Stomach (tissue), 9 donors: Measurements from ENCODE around the gene RBM47. TPM values are rescaled to one million over a fixed set of nuclear protein-coding genes. Genes with fewer than 3 reads are reported as not detected.
"Not testable (repeated sequence)": the region's sequence is repeated elsewhere in the genome, so short reads cannot be mapped to it uniquely, and the experiment has no call there.

ENCODE experiments used
- DNase-seq, 2 donors: peaks; one replicate each; pipeline versions ENCODE4 v3.0.0 to v3.0.0-alpha.2; 2013 to 2019
- H3K27ac ChIP-seq, 5 donors: fragments of 200-600 bp in 4 of 5; sonication (generic) in 4 of 5; one replicate each; pipeline ENCODE4 v1.5.1; 2013 to 2019; ENCODE audit warnings: mild to moderate bottlenecking in 1 of 5, moderate library complexity in 1 of 5
- H3K27me3 ChIP-seq, 3 donors: fragments of 200-600 bp; sonication (generic); one replicate each; pipeline ENCODE4 v1.5.1; 2017 to 2019; ENCODE audit warnings: mixed run types in 1 of 3
- H3K36me3 ChIP-seq, 4 donors: fragments of 200-600 bp; sonication (generic); 1 replicate in 3 of 4; 2 replicates in 1 of 4; pipeline ENCODE4 v1.5.1; 2016 to 2019
- H3K4me1 ChIP-seq, 4 donors: fragments of 200-600 bp; sonication (generic); one replicate each; pipeline ENCODE4 v1.5.1; 2016 to 2019
- H3K4me3 ChIP-seq, 4 donors: fragments of 200-600 bp; sonication (generic) in 3 of 4; one replicate each; pipeline ENCODE4 v1.5.1; 2016 to 2019; ENCODE audit warnings: mild to moderate bottlenecking in 1 of 4
- H3K9me3 ChIP-seq, 4 donors: fragments of 200-600 bp; sonication (generic); one replicate each; pipeline ENCODE4 v1.5.1; 2016 to 2019
- CTCF ChIP-seq, 7 experiments: fragments of 450-650 bp in 4 of 7; fragments of 200-600 bp in 3 of 7; sonication (generic) in 3 of 7; IDR thresholded peaks; one replicate each; pipeline ENCODE4 v1.5.1; 2016 to 2019; ENCODE audit warnings: antibody characterized with exemption in 7 of 7, control low read depth in 2 of 7, mild to moderate bottlenecking in 1 of 7
- EP300 ChIP-seq: sonication (generic); formaldehyde crosslinking; IDR thresholded peaks from one replicate; pipeline ENCODE4 v1.6.1; 2017; ENCODE audit warnings: antibody characterized with exemption
- POLR2A ChIP-seq, 4 donors: fragments of 450-650 bp; IDR thresholded peaks; one replicate each; pipeline ENCODE4 v1.6.1; 2016; ENCODE audit warnings: antibody characterized with exemption in 4 of 4, control low read depth in 2 of 4, mild to moderate bottlenecking in 1 of 4, moderate library complexity in 1 of 4
- POLR2AphosphoS5 ChIP-seq, 3 donors: sonication (generic); formaldehyde crosslinking; IDR thresholded peaks; one replicate each; pipeline ENCODE4 v1.6.1; 2016; ENCODE audit warnings: antibody characterized with exemption in 3 of 3
- WGBS, 5 donors: extraction: QIAGEN DNeasy Blood & Tissue Kit in 3 of 5; methylation state at CpG; one replicate each; pipeline versions ENCODE4 v1.1.5 to v1.1.7; 2013 to 2018; 5-methylcytosine and 5-hydroxymethylcytosine counted together
- intact Hi-C: fragments of 100-400 bp; cut with DNase I; formaldehyde crosslinking; loops from one replicate; pipeline ENCODE4 v1.15.1; 2023; ENCODE audit warnings: low total_unique reads
- polyA plus RNA-seq, 3 donors: library from polyadenylated mRNA; stranded (reverse); fragments of 200-250 nt; gene quantifications; one replicate each; pipeline ENCODE4 v1.2.3, GENCODE V29; 2013
- total RNA-seq, 5 donors: library from RNA; depleted of rRNA; stranded (reverse); fragments of >200 nt; gene quantifications; one replicate each; pipeline versions ENCODE4 v1.1.0 to v1.2.3, GENCODE V29; 2014 to 2016
- donor health status: healthy with polysubstance abuse.
- donor health status: Bipolar disorder and iron deficiency.
- donor health status: healthy.

Gene RBM47
- total and polyA plus RNA-seq, 8 donors: 18.5 to 448 (median 160) TPM

- H3K27me3 ChIP-seq: peaks cover 0 to 4% (median 0%) of the 10 kb centered on the region in 3 donors
- no peaks in the 10 kb centered on the region for H3K36me3 ChIP-seq
- peak in 2 of 3 donors; percentile 28 to 34 for TF ChIP-seq POLR2AphosphoS5 (IDR thresholded peaks at IDR 0.05)
- TF ChIP-seq EP300: no peak
- peak overlapping the region; percentile 54 to 57 (median 56) for H3K4me3 ChIP-seq
- no peaks in the 10 kb centered on the region for H3K9me3 ChIP-seq
- WGBS, 5 donors: 11 to 44% (median 22%) methylated on average over 28 to 41 of the region's 41 CpGs
- peaks cover 9 to 50% (median 25%) of the 10 kb centered on the region in 4 donors for H3K4me1 ChIP-seq
- intact Hi-C loops: no loop called here
- peak overlapping the region; percentile 90 to 98 (median 93) for H3K27ac ChIP-seq
- peak; percentile 82 to 87 for DNase-seq
Measured at GRCh38 chr4:40630335-40631021, 814 bp upstream of the RBM47 start.

- peak overlapping the region; percentile 54 to 57 (median 56) for H3K4me3 ChIP-seq
- H3K36me3 ChIP-seq: no peaks in the 10 kb centered on the region
- intact Hi-C loops: no loop called here
- 12 to 29% (median 14%) methylated on average over 6 of the region's 6 CpGs for WGBS, 5 donors
- peak overlapping the region; percentile 62 to 98 (median 92) for H3K27ac ChIP-seq
- DNase-seq: peak in 1 of 2 donors; percentile 44
- H3K4me1 ChIP-seq: peaks cover 13 to 65% (median 30%) of the 10 kb centered on the region in 4 donors
- H3K9me3 ChIP-seq: no peaks in the 10 kb centered on the region
- peaks cover 0 to 4% (median 0%) of the 10 kb centered on the region in 3 donors for H3K27me3 ChIP-seq
- TF ChIP-seq POLR2AphosphoS5 (IDR thresholded peaks at IDR 0.05) (no peak), POLR2A (IDR thresholded peaks at IDR 0.05) (no peak), CTCF (IDR thresholded peaks at IDR 0.05) (no peak), EP300 (no peak)
Measured at GRCh38 chr4:40628888-40629287, 776 bp downstream of the RBM47 start.

- peak overlapping the region; percentile 77 to 98 (median 92) for H3K27ac ChIP-seq
- peak in 1 of 2 donors; percentile 44 for DNase-seq
Measured at GRCh38 chr4:40628407-40628806, 1.3 kb downstream of the RBM47 start.

GRCh38 chr4:40627540-40627939, 2.1 kb downstream of the RBM47 start:
- H3K9me3 ChIP-seq: no peaks in the 10 kb centered on the region
- DNase-seq: no peak
- H3K27ac ChIP-seq: peak overlapping the region in 4 of 5 donors; percentile 90 to 98 (median 92)
- WGBS, 5 donors: 24 to 60% (median 43%) methylated on average over 1 of the region's 1 CpG
- peaks cover 0 to 4% (median 0%) of the 10 kb centered on the region in 3 donors for H3K27me3 ChIP-seq
- H3K36me3 ChIP-seq: no peaks in the 10 kb centered on the region
- intact Hi-C loops: no loop called here
- H3K4me1 ChIP-seq: peaks cover 22 to 76% (median 41%) of the 10 kb centered on the region in 4 donors
- no peak for TF ChIP-seq POLR2A (IDR thresholded peaks at IDR 0.05)
- TF ChIP-seq CTCF (IDR thresholded peaks at IDR 0.05): no peak
- TF ChIP-seq POLR2AphosphoS5 (IDR thresholded peaks at IDR 0.05): no peak
- TF ChIP-seq EP300: no peak
- peak overlapping the region; percentile 23 to 57 (median 42) for H3K4me3 ChIP-seq

More at GRCh38 chr4:40628407-40628806, 1.3 kb downstream of the RBM47 start:
- Histone ChIP-seq H3K4me1 (peaks cover 17 to 70% (median 34%) of the 10 kb centered on the region in 4 donors), H3K4me3 (peak overlapping the region; percentile 23 to 57 (median 56))
- H3K27me3 ChIP-seq, H3K9me3 ChIP-seq, H3K36me3 ChIP-seq, intact Hi-C loops: not testable (repeated sequence)
- WGBS, 5 donors: 22 to 37% (median 32%) methylated on average over 6 of the region's 6 CpGs

GRCh38 chr4:40626183-40626990, 3.3 kb downstream of the RBM47 start:
- Histone ChIP-seq H3K36me3 (no peaks in the 10 kb centered on the region), H3K4me1 (peaks cover 23 to 77% (median 45%) of the 10 kb centered on the region in 4 donors), H3K27ac (peak overlapping the region; percentile 59 to 98 (median 92)), H3K4me3 (peak overlapping the region; percentile 14 to 57 (median 42)), H3K27me3 (peaks cover 0 to 4% (median 0%) of the 10 kb centered on the region in 3 donors), H3K9me3 (no peaks in the 10 kb centered on the region)
- peak in 1 of 2 donors; percentile 49 for DNase-seq
- intact Hi-C loops: no loop called here
- WGBS, 5 donors: 18 to 33% (median 23%) methylated on average over 10 of the region's 10 CpGs
- TF ChIP-seq EP300 (no peak), CTCF (IDR thresholded peaks at IDR 0.05) (no peak), POLR2AphosphoS5 (IDR thresholded peaks at IDR 0.05) (no peak), POLR2A (IDR thresholded peaks at IDR 0.05) (no peak)
